Muscle layer of colon (tissue), 2 donors: ENCODE measurements around the gene DPYSL3.

Source experiments
- H3K27ac ChIP-seq: one replicate; pipeline ENCODE4 v1.7.0; 2013; ENCODE audit warnings: low read depth, mild to moderate bottlenecking, low read length, moderate library complexity
- H3K27me3 ChIP-seq, 2 donors: one replicate each; pipeline ENCODE4 v1.7.0; 2013; ENCODE audit warnings: low read length in 2 of 2, mild to moderate bottlenecking in 2 of 2; ENCODE audit not compliant: insufficient read depth in 2 of 2, control insufficient read depth in 1 of 2
- H3K36me3 ChIP-seq: one replicate; pipeline ENCODE4 v1.7.0; 2013; ENCODE audit warnings: mild to moderate bottlenecking, low read length; ENCODE audit not compliant: insufficient read depth
- H3K4me1 ChIP-seq: one replicate; pipeline ENCODE4 v1.7.0; 2013; ENCODE audit warnings: mild to moderate bottlenecking, low read length; ENCODE audit not compliant: insufficient read depth
- H3K4me3 ChIP-seq, 2 donors: one replicate each; pipeline ENCODE4 v1.7.0; 2013; ENCODE audit warnings: low read length in 2 of 2, low read depth in 1 of 2, mild to moderate bottlenecking in 1 of 2, moderate library complexity in 1 of 2
- H3K9ac ChIP-seq: one replicate; pipeline ENCODE4 v1.7.0; 2013; ENCODE audit warnings: low read length
- H3K9me3 ChIP-seq: one replicate; pipeline ENCODE4 v1.7.0; 2013; ENCODE audit warnings: mild to moderate bottlenecking, low read length
- donor health status: abdominal sarcoma.
- donor health status: Adenocarcinoma of cecum.

DPYSL3 gene

GRCh38 chr5:147538236-147538635 lies 28.4 kb upstream of the DPYSL3 start:
- Histone ChIP-seq H3K4me3 (no peak overlapping the region), H3K27me3 (no peaks in the 10 kb centered on the region), H3K36me3 (no peaks in the 10 kb centered on the region), H3K4me1 (peaks cover 27% of the 10 kb centered on the region), H3K9me3 (no peaks in the 10 kb centered on the region), H3K27ac (no peak overlapping the region), H3K9ac (no peak overlapping the region)

- H3K27me3 ChIP-seq, result no peaks in the 10 kb centered on the region
- H3K9ac ChIP-seq, result no peak overlapping the region
- no peaks in the 10 kb centered on the region for H3K36me3 ChIP-seq
- no peaks in the 10 kb centered on the region for H3K9me3 ChIP-seq
- no peak overlapping the region for H3K4me3 ChIP-seq
- H3K27ac ChIP-seq, result no peak overlapping the region
- peaks cover 36% of the 10 kb centered on the region for H3K4me1 ChIP-seq
Observed at GRCh38 chr5:147534172-147534951, 24.5 kb upstream of the DPYSL3 start.

GRCh38 chr5:147532156-147532555 lies 22.3 kb upstream of the DPYSL3 start:
- H3K9me3 ChIP-seq, result no peaks in the 10 kb centered on the region
- H3K27me3 ChIP-seq, result no peaks in the 10 kb centered on the region
- no peaks in the 10 kb centered on the region for H3K36me3 ChIP-seq
- no peak overlapping the region for H3K4me3 ChIP-seq
- H3K9ac ChIP-seq, result no peak overlapping the region
- H3K4me1 ChIP-seq, result peaks cover 29% of the 10 kb centered on the region
- H3K27ac ChIP-seq, result peak overlapping the region; percentile 84

DNA sequence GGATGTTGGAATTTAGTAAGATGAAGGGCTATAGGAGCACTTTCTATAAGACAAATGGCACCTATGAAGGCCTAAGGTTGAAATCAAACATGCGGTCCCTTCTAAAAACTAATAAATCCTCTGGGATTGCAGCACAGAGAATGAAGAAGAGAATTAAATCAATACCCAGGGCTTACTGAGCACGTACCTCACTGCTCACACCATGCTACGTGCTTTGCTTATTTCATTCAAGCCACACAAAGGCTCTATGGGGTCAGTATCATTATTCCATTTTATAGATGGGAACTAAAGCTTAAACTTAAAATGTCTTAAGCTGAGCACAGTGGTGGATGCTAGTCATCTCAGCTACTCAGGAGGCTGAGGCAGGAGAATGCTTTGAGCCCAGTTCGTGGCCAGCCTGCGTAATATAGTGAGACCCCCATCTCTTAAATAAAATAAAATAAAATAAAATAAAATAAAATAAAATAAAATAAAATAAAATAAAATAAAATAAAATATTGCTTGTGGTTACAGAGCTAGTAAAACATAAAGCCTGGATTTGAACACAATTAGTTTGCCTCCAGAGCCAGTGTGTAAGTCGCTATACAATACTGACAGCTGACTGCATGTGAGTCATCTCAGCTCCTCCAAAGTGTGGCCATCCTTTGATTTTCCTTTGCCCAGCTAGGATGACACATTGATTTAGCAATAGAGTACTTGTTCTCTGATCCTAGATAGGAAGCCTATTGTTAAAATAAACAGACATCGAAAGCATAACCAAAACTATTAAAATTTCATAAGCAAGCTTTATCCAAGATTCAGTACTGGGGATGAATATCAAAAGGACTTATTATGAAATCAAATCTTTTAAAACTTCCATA lies 20.9 kb upstream of the DPYSL3 start:
- Histone ChIP-seq H3K27ac (no peak overlapping the region), H3K4me1 (peaks cover 18% of the 10 kb centered on the region), H3K36me3 (no peaks in the 10 kb centered on the region), H3K4me3 (no peak overlapping the region), H3K27me3 (no peaks in the 10 kb centered on the region), H3K9ac (no peak overlapping the region), H3K9me3 (no peaks in the 10 kb centered on the region)

- Histone ChIP-seq H3K4me3 (no peak overlapping the region), H3K36me3 (no peaks in the 10 kb centered on the region), H3K9me3 (no peaks in the 10 kb centered on the region), H3K9ac (no peak overlapping the region), H3K27me3 (no peaks in the 10 kb centered on the region), H3K4me1 (no peaks in the 10 kb centered on the region), H3K27ac (no peak overlapping the region)
Observed at GRCh38 chr5:147523069-147523468, 13.2 kb upstream of the DPYSL3 start.

- H3K27me3 ChIP-seq, result no peaks in the 10 kb centered on the region
- H3K4me3 ChIP-seq, result no peak overlapping the region
- H3K36me3 ChIP-seq, result no peaks in the 10 kb centered on the region
- no peaks in the 10 kb centered on the region for H3K4me1 ChIP-seq
- no peak overlapping the region for H3K27ac ChIP-seq
- no peaks in the 10 kb centered on the region for H3K9me3 ChIP-seq
- H3K9ac ChIP-seq, result no peak overlapping the region
Observed at GRCh38 chr5:147522435-147522834, 12.6 kb upstream of the DPYSL3 start.

DNA sequence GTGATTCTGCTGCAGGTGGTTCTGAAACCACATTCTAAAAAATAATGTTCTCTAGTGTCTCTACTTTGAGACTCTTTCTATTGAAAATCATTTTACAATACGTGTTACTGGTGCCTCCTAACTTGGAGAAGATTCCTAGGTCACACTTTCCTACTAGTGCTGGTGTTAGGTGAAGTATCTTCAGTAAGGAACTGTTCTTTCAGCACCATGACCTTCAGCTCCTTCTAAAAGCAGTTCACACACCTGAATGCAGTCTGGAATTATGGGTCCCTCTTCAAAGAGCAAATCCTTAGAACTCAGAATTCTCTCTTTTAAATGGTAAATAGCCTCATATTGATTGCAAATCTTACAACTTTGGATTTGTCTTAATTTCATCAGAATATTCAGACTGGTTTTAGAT lies 10.6 kb upstream of the DPYSL3 start:
- Histone ChIP-seq H3K4me1 (no peaks in the 10 kb centered on the region), H3K9ac (no peak overlapping the region), H3K27ac (no peak overlapping the region), H3K9me3 (no peaks in the 10 kb centered on the region), H3K36me3 (no peaks in the 10 kb centered on the region), H3K4me3 (no peak overlapping the region), H3K27me3 (no peaks in the 10 kb centered on the region)

DNA sequence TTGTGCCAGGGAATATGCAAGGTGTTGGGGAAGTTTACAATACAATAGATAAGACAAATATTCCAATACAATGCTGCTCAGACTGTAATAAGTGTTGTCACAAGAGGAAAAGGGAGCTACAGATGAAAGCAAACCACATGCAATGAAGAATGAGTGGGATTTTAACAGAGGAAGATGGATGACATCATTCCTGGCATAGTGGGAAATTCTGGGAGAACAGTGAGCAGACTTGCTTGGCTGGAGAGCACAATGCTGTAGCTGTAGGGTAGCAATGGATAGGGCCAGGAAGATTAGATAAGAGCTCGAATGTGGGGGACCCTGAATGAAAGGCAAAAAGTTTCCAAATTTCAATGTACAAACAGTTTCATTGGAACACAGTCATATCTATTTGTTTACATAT lies 9.5 kb upstream of the DPYSL3 start:
- no peak overlapping the region for H3K4me3 ChIP-seq
- H3K36me3 ChIP-seq, result no peaks in the 10 kb centered on the region
- H3K4me1 ChIP-seq, result no peaks in the 10 kb centered on the region
- no peaks in the 10 kb centered on the region for H3K27me3 ChIP-seq
- no peak overlapping the region for H3K9ac ChIP-seq
- H3K27ac ChIP-seq, result no peak overlapping the region
- H3K9me3 ChIP-seq, result no peaks in the 10 kb centered on the region

GRCh38 chr5:147517383-147517782 lies 7.5 kb upstream of the DPYSL3 start:
- no peaks in the 10 kb centered on the region for H3K27me3 ChIP-seq
- H3K36me3 ChIP-seq, result no peaks in the 10 kb centered on the region
- H3K4me3 ChIP-seq, result no peak overlapping the region
- H3K4me1 ChIP-seq, result peaks cover 5% of the 10 kb centered on the region
- H3K9me3 ChIP-seq, result no peaks in the 10 kb centered on the region
- no peak overlapping the region for H3K9ac ChIP-seq
- H3K27ac ChIP-seq, result no peak overlapping the region

GRCh38 chr5:147515269-147515668 lies 5.4 kb upstream of the DPYSL3 start:
- Histone ChIP-seq H3K27ac (no peak overlapping the region), H3K27me3 (no peaks in the 10 kb centered on the region), H3K9me3 (no peaks in the 10 kb centered on the region), H3K36me3 (no peaks in the 10 kb centered on the region), H3K9ac (no peak overlapping the region), H3K4me3 (no peak overlapping the region), H3K4me1 (peaks cover 12% of the 10 kb centered on the region)

DNA sequence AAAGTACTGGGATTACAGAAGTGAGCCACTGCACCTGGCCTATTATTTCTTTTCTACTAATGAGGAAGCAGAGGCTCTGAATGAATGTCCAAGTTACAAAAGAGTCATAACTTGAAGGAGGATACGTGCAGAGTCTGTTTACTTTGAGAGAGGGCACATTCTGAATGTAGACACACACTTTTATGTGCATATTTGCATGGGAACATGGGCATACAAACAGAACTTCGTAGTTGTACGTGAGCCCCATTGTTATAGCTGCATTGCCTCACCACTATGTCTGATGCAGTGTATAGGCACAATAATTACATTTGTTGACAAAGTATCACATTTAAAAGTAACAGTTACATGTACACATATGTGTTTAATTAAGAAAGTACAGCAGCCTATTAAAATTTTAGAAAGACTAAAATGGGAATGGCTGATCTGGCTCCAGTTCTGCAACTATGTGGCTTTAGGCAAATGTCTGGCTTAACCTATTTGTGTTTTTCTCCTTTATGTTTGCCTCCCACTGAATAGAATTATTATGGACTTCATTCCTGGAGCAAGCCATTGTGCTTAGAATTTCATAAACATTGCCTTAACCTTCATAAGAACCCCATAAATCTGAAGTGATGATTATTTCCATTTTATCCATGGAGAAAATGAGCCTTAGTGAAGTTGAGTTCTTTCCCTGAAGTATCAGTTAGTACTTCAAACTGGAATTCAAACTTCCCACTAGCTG lies 3.0 kb upstream of the DPYSL3 start:
- H3K4me1 ChIP-seq, result peaks cover 14% of the 10 kb centered on the region
- no peak overlapping the region for H3K4me3 ChIP-seq
- H3K9ac ChIP-seq, result no peak overlapping the region
- H3K27me3 ChIP-seq, result no peaks in the 10 kb centered on the region
- no peak overlapping the region for H3K27ac ChIP-seq
- no peaks in the 10 kb centered on the region for H3K36me3 ChIP-seq
- H3K9me3 ChIP-seq, result no peaks in the 10 kb centered on the region
